Measurements from ENCODE around the gene SMIM5.

The SMIM5 gene

DNA sequence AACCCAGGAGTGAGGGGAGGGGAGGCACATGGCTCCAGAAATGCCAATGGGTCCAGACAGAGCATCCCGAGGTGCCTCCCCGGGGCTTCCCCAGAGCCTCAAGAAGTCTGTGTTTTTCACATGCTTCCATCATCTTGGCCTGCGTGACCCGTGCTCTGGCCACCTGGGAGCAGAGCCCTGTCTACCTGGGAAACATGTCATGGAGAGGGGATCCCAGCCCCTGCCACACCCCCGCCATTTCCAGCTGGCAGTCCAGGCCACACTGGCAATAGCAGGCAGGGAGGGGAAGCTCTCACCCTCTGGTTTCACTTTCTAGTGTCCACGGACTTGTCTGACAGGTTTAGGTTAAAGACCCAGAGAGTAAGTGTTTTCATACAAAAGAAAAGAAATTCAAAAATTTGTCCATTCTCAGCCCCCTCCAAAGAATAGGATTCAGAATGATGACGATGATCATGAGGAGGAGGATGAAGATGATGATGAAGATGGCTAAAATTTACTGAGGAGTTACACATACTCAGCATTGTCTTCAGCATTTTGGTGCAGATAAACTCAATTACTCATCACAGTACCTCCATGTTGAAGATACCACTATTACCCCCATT lies 9.0 kb downstream of the SMIM5 start:
- DNase-seq, result no peak

DNA sequence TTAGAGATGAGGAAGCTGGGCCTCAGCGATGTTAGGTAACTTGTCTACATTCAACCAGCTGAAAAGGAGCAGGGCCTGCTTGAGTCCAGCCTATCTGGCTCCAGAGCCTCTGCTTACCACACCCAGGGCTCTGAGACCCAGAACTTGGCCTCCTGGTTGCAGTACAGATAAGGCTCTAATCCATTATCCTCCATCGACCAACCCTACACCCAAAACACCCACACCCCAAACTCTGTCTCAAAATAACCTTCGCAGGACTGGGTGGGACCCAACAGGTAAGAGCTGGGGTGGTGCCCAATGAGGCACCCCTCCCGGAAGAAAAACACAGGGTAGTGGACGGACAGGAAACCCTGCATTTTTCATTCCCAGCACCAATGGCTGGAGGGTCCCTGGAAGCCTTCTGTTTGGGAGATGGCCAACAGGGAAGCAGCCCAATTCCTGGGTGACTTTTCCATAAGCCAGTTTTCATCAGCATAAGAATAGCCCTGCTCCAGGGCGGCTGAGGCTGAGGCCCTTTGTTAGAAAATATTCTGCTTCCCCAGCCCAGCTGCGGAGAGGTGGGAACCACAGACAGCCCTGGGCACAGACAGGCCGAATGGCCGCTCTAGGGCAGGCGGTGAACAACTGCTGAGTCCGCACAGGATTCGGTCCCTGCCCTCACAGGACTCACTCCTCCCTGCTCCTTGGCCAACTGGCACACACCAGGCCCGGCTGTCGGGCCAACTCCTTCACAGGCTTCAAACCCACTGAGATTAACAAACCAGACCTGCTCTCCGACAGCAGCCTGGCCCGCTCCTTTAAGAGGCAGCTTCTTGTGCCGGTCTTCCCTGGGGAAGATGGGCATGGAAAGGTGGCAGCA lies 9.8 kb downstream of the SMIM5 start:
- no peak for DNase-seq

DNA sequence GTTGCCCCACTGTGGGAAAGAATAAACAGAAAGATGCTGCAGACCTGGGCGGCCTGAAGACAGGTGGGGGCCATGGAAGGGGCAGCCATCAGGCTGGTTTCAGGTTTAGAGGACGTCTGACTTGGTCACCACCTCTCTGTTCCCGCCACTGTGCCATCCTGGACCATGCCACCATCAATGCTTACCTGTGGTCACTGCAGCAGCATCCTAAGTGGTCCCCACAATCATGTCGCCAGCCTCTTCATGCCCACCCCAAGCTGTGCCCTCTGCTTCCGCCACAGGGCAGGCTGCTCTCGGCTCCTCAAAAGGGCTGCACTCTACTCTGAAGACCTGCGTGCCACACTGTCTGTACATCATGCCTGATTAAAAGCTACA lies 10.4 kb downstream of the SMIM5 start:
- DNase-seq, result no peak

DNA sequence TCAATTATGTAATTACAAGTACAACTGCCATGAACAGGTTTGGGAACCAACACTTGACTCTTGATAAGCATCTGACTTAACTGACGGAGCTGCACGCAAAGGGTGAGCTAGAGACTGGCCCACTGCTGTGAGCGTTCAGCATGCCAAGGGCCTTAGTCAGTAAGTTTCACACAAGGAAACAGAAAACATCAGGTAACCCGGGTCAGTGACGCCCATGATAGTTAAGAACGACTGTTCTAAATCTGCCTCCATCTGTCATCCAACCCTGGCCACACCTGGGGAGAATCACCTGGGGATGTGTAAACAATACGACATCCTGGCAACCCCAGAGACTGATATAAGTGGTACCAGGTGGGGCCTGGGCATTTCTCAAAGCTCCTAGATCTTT lies 12.3 kb downstream of the SMIM5 start:
- DNase-seq, result no peak

DNA sequence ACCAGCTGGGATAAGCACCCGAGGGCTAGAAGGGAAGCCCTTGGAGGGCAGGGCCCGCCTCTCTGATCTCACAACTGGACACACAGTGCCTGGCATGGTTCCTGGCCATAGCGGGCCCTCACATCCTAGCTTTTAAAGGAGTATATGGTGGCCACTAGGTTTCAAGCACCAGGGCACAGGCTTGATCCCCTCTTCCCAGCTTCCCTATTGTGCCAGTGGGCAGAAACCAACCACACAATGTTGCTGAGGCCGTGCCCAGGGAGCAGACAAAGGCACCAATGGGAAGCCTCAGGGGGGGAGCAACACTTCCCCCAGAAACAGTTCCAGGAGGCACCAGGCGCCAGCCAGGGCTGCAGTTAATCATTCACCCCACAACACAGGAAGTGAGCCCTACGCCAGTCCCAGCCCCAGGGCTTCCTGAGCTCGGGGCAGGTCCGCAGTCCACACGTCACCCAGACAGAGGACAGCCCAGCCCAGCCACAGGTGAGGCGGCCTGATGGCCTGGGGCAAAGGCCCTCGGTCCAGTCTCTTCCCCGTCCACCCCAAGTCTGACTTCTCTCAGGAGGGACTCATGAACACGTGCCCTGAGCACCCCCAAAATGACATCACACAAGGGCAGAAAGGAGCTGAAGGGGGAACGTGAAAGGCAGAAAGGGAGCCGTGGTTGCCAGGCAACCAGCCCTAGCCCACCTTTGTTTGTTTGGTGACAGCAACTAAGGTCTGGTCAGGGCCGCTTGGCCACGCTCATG lies 12.8 kb downstream of the SMIM5 start:
- no peak for DNase-seq

DNA sequence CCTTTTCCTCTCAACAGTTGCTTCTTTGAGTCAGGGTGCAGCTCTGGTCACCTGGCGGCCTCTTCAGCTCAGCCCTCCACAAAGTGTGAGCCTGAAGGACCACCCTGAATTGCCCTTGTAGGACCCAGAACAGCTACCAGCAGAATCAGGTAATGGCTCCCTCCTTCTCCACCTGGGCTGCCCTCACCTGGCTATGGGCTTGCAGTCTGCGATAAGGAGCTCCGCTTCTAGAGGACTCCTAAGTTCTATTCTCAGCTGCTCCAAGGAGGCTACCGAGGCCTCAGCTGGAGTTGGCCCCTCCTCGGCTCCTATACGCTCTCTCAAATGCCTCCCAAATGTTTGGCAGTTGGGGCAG lies 13.4 kb downstream of the SMIM5 start:
- no peak for DNase-seq

DNA sequence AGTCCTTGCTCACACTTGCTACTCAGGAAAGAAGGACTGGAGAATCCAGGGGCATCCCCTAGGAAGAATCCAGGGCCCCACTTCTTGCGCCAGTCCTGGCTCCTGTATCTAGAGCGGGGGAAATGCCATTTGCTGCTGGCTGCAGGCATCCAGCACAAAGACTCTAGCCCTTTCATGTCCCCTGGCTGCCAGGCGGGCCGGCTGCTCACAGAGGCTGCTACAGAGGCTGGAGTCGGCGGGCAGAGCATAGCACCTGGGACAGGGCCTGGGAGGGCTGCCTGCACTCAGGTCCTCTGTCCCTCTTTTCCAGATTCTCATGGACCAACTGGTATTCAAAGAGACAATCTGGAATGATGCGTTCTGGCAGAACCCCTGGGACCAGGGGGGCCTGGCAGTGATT lies 13.8 kb downstream of the SMIM5 start:
- no peak for DNase-seq

DNA sequence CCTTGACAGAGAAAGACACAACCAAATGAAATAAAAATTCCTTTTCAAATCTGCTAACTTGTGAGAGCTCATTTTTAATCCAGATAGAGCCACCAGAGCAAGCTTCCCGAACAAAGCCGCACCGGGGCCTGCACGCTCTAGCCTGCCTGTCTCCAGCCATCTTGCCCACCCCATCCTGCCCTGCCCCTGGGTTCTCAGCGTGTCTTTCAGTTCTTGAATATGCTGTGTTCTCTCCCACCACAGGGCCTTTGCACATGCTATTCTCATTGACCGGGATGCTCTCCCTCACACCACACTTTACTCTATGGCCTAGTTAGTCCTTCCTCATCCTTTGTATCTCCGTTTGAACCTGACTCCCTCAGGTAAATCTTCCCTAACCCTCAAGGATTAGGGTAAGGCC lies 14.7 kb downstream of the SMIM5 start:
- no peak for DNase-seq

DNA sequence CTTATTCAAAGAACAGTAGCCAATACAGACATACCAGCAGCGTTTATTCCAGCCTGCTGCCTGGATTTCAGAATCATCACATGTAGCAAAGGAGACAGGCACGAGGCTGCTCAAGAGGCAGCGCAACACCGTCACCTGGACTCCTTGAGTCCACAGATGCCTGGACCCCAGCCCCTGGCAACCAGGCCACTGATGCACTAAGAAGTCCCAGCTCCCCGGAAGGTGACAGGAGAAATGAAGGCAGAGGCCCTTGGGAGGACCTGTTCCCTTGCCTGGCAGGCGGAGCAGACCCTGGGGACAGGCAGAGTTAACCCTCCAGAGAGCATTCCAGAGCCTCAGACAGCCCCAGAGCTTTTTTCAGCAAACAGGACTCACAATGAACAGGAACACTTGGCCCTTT lies 16.5 kb downstream of the SMIM5 start:
- no peak for DNase-seq

DNA sequence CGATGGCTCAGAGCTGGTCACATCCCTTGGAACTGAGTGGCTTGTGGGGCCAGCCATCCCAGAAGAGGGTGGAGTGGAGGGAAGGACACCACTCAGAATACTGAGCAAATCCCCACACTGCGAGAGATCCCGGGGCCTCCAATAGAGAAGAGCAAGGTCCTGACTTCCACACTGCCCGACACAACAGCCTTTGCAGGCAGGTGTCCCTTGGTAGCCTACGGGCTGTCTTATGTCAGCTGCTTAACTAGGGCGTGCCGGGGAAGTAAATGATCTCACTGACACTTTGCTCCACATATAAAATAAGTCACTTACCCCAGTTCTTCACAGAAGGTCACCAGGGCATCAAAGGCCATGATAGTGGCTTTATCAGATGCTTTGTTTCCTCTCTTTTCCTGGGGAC lies 17.6 kb downstream of the SMIM5 start:
- DNase-seq, result no peak

DNA sequence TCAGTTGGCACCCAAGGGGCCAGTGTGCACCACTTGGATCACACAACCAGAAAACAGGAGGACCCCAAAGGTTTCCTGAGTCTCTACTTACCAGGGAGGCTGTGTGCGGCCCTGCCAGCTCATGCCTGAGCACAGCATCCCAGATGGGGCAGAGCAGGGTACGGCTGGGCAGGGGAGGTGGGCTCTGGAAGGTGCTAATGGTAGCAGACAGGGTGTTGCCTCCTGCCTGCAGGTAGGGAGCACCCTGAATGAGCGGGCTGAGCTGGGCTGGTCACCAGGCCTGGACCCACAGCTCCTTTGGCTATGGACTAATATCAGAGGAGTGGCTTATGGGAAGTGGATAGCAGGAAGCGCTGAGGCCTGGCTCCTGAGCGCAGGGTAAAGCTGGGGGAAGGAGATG lies 19.1 kb downstream of the SMIM5 start:
- no peak for DNase-seq

DNA sequence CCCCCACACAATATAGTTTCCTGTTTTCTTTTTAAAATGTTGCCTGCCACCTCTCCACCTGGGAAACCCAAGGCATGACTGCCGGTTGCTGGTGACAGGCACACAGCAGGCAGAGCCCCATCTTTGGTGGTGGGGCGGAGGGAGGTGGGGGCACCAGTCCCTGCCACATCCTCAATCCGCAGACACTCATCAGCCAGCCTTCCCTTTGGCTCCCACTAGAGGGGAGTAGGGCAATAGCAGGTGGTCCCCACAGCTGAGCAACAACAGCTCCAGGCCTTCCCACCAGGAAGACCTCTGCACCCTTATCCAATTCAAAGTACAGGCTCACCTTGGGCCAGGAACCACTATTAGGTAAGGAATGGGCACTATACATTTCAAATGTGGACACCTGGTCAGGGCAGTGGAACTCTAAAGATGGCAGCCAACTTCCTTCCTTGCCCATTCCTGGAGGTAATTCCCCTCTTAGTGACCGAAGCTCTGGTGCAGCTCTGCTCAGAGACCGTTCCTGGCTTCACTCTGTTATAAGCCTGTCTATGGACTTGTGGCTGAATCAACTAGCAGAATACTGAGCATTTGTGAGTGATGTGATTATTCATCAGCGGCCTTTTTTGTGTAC lies 19.8 kb downstream of the SMIM5 start:
- DNase-seq, result no peak

DNA sequence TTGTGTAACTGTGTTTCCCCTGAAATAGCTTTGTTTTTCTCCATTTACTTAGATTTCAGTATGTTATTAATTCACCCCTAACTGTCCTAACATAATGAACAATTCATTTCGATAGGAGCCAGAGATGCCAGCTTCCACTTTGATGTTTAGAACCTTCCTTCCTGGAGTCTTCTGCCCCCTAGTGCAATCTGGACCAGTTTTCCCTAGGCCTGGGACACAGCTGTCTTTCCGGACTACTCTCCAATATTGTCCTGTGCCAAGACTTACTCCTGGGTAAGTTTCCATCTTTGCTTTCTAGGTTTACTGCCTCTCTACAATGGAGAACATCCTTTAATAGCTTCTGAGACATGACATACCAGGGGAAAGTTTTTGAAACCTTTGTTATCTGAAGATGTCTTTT lies 20.9 kb downstream of the SMIM5 start:
- no peak for DNase-seq

DNA sequence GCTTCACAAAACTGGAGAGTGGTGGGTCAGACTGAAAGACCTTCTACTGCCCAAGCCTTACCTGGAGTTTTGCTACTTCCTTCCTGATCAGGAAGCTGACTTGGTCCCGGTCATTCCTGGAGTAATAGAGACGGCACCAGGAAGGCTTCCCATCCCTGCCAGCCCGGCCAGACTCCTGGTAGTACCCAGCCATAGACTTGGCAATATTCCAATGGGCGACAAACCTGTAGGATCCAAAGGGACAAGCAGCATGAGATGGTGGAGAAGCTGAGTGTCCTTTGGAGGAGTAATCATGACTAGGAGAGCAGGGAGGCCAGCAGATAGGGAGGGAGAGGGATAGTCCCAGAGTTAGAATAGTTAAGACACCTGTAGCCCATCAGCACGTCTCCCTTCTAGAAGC lies 25.0 kb downstream of the SMIM5 start:
- no peak for DNase-seq

DNA sequence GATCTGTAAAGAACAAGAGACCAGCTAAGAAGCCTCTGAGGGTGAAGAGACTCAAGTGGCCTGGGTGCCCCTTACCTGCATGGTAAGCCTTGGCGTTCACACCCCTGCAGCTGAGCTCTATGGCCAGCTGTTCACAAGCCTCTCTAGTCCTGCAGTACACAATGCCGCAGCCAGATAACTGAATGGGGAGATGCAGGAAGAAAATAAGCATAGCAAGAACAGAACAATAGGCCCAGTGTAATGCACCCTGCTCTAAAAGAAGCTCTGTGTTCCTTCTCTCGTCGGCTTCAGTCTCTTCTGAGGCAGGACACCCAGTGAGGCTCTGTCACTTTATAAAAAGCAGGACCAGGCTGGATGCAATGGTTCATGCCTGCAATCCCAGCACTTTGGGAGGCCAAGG lies 28.3 kb downstream of the SMIM5 start:
- DNase-seq, result no peak

DNA sequence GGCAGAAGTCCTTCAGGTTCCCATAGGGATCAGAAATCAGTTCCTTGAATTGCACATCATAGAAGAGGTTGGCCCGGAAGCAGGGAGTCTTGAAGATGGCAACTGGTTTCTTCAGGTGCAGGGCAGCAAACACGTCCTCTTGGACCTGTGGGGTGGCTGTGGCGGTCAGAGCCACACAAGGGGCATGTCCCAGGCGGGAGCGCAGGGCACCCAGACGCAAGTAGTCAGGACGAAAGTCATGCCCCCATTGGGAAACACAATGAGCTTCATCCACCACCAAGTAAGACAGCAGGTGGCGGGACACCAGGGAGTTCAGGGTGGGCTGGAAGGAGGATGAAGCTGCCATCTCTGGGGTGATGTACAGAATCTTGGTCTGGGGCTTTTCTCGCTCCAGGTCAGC lies 29.3 kb downstream of the SMIM5 start:
- no peak for DNase-seq

DNA sequence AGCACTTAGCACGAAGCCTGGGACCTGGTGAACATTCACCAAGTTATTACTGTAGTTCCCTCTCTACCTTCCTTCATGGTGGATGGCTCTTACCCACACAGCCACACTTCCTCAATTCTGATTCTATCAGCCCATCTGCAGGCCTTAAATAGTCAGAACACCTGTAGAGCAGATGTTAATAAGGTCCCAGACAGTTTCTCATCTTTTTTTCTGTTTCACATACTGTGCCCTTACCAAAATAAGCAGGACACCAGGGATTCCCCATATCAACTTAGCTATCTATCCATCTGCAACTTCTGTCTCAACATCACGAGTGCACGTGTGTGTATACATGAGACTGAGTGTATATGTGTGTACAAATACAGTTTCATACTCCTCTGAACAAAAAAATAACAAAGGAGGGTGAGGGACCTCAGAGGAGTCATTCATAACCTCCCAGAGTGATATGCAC lies 30.9 kb downstream of the SMIM5 start:
- DNase-seq, result no peak

DNA sequence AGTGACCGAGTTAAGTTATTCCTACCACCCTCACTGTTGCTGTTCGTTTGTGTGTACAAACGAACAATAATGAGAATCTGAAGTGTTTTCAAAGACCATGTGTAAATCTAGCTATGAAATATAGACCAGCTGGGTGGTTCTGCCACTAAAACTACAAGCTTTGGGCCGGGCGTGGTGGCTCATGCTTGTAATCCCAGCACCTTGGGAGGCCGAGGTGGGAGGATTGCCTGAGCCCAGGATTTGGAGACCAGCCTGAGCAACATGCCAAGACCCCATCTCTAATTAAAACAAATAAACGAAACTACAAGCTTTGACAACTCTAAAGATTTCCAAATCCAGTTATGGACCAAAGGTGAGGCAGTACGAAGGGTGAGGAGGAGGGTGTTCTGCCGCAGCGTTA lies 32.7 kb downstream of the SMIM5 start:
- no peak for DNase-seq

DNA sequence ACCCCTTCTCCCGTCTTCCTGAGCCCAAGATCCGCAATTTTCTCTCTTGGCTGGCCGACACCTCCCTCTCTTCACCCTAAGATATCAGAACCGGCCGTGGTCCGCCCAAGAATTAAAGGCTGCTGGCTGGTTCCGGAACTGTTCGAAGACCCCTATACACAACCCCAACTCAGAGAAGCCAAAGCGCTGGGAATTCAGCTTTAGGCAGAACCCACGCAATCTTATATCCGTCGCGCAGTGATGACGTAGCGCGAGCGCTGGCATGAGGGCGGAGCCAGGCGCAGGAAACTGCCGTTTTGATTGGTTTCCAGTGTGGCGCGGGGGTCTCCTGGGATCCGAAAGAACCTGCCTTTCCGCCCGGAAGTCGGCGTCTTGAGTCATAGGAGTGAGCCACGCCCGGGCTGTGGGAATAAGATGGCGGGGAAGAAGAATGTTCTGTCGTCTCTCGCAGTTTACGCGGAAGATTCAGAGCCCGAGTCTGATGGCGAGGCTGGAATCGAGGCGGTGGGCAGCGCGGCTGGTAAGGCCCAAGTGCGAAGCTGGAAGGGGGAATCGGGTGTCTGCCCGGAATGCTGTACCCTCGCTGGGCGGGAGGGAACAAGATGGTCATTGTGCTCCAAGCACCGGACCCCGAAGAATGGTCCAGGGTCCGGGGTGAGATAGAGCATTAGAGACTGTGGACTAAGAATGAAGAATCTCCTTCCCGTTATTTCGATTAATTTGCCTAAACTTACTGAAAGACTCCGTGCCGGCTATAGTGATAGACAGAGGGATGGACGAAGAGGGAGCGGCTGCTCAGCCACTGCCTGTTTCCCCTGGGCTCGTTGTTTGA lies 33.9 kb downstream of the SMIM5 start, which contains the start of the genes RECQL5 and SAP30BP:
Gene RECQL5 (minus strand): TSS at position 196 of the 832 bp plus-strand sequence. CDS start 597 bp downstream, outside the sequence.
Gene SAP30BP (plus strand): TSS at position 380 of the 832 bp plus-strand sequence. CDS start 35 bp downstream, at position 415.
- DNase-seq, result peak; percentile 98

DNA sequence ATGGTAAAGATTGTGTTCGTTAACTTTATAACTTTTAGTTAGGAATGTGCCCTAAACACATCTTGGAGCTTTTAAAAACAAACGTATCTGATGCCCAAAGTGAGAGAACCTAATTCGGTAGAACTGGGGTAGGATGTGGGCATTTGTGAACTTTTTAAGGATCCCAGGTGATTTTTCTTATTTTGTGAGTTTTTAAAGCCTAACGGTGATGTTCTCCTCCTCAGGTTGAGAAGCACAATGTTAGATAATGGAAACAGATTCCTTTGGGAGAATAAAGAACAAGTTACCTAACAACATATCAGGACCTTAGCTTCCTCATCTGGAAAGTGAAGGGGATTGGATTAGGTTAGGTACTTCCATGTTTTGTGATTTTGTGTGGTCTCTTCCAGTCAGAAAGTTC lies 34.6 kb downstream of the SMIM5 start:
- DNase-seq, result no peak

DNA sequence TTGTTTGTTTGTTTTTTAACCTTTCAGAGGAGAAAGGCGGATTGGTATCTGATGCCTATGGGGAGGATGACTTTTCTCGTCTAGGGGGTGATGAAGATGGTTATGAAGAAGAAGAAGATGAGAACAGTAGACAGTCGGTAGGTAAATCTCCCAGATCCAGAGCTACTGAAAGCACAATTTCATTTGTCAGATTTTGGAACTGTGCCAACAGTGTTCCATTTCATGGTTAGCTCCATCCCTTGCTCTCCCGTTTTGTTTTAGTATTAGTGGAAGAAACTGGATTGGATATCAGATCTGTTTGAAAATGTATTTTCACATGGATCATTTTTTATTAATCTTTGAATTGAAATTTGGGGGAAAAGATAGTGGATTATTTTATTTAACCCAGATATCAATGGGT lies 35.3 kb downstream of the SMIM5 start:
- DNase-seq, result no peak

DNA sequence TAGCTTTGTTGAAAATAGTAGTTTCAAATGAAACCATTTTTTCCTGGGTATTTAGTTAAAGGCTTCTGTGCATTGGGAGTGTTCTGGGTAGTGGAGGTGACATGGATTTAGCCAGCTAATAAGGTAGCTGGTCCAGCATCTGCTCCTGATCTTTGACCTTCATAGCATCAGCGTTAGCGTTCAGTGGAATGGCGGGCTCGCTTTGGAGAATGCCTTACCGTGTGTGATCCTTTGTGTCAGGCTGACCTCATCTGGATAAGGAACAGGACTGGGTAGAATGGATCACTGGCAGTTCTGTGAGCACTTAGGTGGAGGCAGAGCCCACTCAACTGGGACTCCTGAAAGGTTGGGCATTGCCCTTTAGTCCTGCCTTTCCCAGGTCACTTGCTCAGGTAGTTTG lies 37.6 kb downstream of the SMIM5 start:
- no peak for DNase-seq

DNA sequence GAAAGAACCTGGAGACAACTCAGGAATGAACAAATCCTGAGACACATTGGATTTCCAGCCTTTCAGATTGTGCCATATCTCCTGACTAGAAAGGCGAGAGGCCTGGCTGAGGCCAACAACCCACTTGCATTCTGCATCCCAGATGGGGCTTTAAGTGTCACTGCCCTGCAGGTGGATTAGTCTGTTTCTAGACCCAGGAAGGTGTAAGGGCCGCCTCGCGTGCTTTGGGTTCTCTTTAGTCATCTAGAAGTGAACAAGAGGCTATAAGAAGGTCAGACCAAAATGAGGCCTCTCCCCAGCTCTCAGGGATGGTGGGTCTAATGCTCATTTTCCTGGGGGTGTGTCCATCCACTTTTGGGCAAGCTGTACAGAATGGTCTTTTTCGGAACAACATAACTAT lies 38.8 kb downstream of the SMIM5 start:
- DNase-seq, result no peak
